Measurements from ENCODE around the gene BACH2. TPM values are rescaled to one million over a fixed set of nuclear protein-coding genes. Genes with fewer than 3 reads are reported as not detected.

The BACH2 gene
- polyA plus RNA-seq, 1 experiment, result 2.2 TPM

- no peak overlapping the region for H3K27ac ChIP-seq (ENCODE audit: low read depth, low read length)
- TF ChIP-seq CTCF (IDR thresholded peaks at IDR 0.05; ENCODE audit: low read depth, low read length), result no peak
- DNase-seq (ENCODE audit: low read depth, low spot score), result no peak
- no peak overlapping the region for H3K4me3 ChIP-seq (ENCODE audit: low read depth, low read length)
- ChIA-PET CTCF (interaction anchor here (1.2 to 1.6 kb wide), 2 partner anchors 11 to 320 kb away, joined by 3 read pairs; no protein-coding TSS in a partner anchor), POLR2A (no interaction called here)
- no peaks in the 10 kb centered on the region for H3K27me3 ChIP-seq (ENCODE audit: control insufficient read depth, insufficient read depth, low read length)
- no peaks in the 10 kb centered on the region for H3K9me3 ChIP-seq (ENCODE audit: control insufficient read depth, insufficient read depth, low read length)
These were observed 223.6 kb downstream of the BACH2 start for GRCh38 chr6:90072935-90073464.

GRCh38 chr6:90072501-90072900, 224.1 kb downstream of the BACH2 start:
- H3K27me3 ChIP-seq (ENCODE audit: control insufficient read depth, insufficient read depth, low read length), result no peaks in the 10 kb centered on the region
- no peak for TF ChIP-seq CTCF (IDR thresholded peaks at IDR 0.05; ENCODE audit: low read depth, low read length)
- H3K9me3 ChIP-seq (ENCODE audit: control insufficient read depth, insufficient read depth, low read length), result no peaks in the 10 kb centered on the region
- CTCF ChIA-PET, result interaction anchor here (1.2 to 1.6 kb wide), 2 partner anchors 11 to 321 kb away, joined by 3 read pairs; no protein-coding TSS in a partner anchor
- DNase-seq (ENCODE audit: low read depth, low spot score), result no peak
- POLR2A ChIA-PET, result no interaction called here
- H3K27ac ChIP-seq (ENCODE audit: low read depth, low read length), result no peak overlapping the region
- H3K4me3 ChIP-seq (ENCODE audit: low read depth, low read length), result no peak overlapping the region

GRCh38 chr6:90068703-90069523, 227.7 kb downstream of the BACH2 start:
- no peaks in the 10 kb centered on the region for H3K27me3 ChIP-seq (ENCODE audit: control insufficient read depth, insufficient read depth, low read length)
- no peaks in the 10 kb centered on the region; the same call in 1 of the 2 replicates for H3K9me3 ChIP-seq (ENCODE audit: control insufficient read depth, insufficient read depth, low read length)
- no peak for TF ChIP-seq CTCF (IDR thresholded peaks at IDR 0.05; ENCODE audit: low read depth, low read length)
- DNase-seq (ENCODE audit: low read depth, low spot score), result no peak
- H3K4me3 ChIP-seq (ENCODE audit: low read depth, low read length), result no peak overlapping the region
- ChIA-PET CTCF (no interaction called here), POLR2A (interaction anchor here (0.7 kb wide), 1 partner anchor 217 kb away, joined by 3 read pairs; no protein-coding TSS in a partner anchor)
- H3K27ac ChIP-seq (ENCODE audit: low read depth, low read length), result no peak overlapping the region

GRCh38 chr6:90068264-90068663, 228.4 kb downstream of the BACH2 start:
- ChIA-PET POLR2A (interaction anchor here (0.7 to 0.9 kb wide), 2 partner anchors 216 to 227 kb away, joined by 3 to 4 read pairs; no protein-coding TSS in a partner anchor), CTCF (no interaction called here)
- Histone ChIP-seq H3K27me3 (ENCODE audit: control insufficient read depth, insufficient read depth, low read length) (no peaks in the 10 kb centered on the region), H3K27ac (ENCODE audit: low read depth, low read length) (no peak overlapping the region), H3K9me3 (ENCODE audit: control insufficient read depth, insufficient read depth, low read length) (no peaks in the 10 kb centered on the region; the same call in 1 of the 2 replicates), H3K4me3 (ENCODE audit: low read depth, low read length) (no peak overlapping the region)
- TF ChIP-seq CTCF (IDR thresholded peaks at IDR 0.05; ENCODE audit: low read depth, low read length), result no peak
- no peak for DNase-seq (ENCODE audit: low read depth, low spot score)

GRCh38 chr6:90066697-90067096, 229.9 kb downstream of the BACH2 start:
- Histone ChIP-seq H3K27ac (ENCODE audit: low read depth, low read length) (no peak overlapping the region), H3K27me3 (ENCODE audit: control insufficient read depth, insufficient read depth, low read length) (no peaks in the 10 kb centered on the region), H3K9me3 (ENCODE audit: control insufficient read depth, insufficient read depth, low read length) (no peaks in the 10 kb centered on the region; the same call in 1 of the 2 replicates), H3K4me3 (ENCODE audit: low read depth, low read length) (no peak overlapping the region)
- POLR2A ChIA-PET, result no interaction called here
- DNase-seq (ENCODE audit: low read depth, low spot score), result no peak
- TF ChIP-seq CTCF (IDR thresholded peaks at IDR 0.05; ENCODE audit: low read depth, low read length), result no peak
- CTCF ChIA-PET, result no interaction called here

All from AG04450 (cell line).